GM19043 (cell line): ENCODE data around the gene PDCD7.
"Not testable (repeated sequence)": the region's sequence is repeated elsewhere in the genome, so short reads cannot be mapped to it uniquely, and the experiment has no call there.

Experiments used
- ATAC-seq: cut with Tn5 transposase; IDR thresholded peaks from one replicate; pipeline ENCODE4 v1.9.1; 2021; ENCODE audit warnings: low read depth; ENCODE audit not compliant: unreplicated experiment

Gene PDCD7

GRCh38 chr15:65133548-65134200 is at the start of gene PDCD7:
Gene PDCD7 (minus strand): TSS chr15:65133808. CDS start chr15:65133781, 27 bp downstream.
- peak; percentile 91 for ATAC-seq

- no peak for ATAC-seq
Observed at GRCh38 chr15:65182538-65182937, 48.9 kb upstream of the PDCD7 start.

- not testable (repeated sequence) for ATAC-seq
Observed at GRCh38 chr15:65181582-65182353, 48.2 kb upstream of the PDCD7 start.

- ATAC-seq, result no peak
Observed at GRCh38 chr15:65180167-65180566, 46.6 kb upstream of the PDCD7 start.

- ATAC-seq, result no peak
Observed at GRCh38 chr15:65177901-65178300, 44.3 kb upstream of the PDCD7 start.

- no peak for ATAC-seq
Observed at GRCh38 chr15:65176056-65176455, 42.4 kb upstream of the PDCD7 start.

- no peak for ATAC-seq
Observed at GRCh38 chr15:65175511-65175910, 41.9 kb upstream of the PDCD7 start.

- no peak for ATAC-seq
Observed at GRCh38 chr15:65174509-65174908, 40.9 kb upstream of the PDCD7 start.

GRCh38 chr15:65172531-65172930 is 38.9 kb upstream of the PDCD7 start:
- no peak for ATAC-seq

- no peak for ATAC-seq
Observed at GRCh38 chr15:65171428-65171827, 37.8 kb upstream of the PDCD7 start.

GRCh38 chr15:65165875-65166274 is 32.3 kb upstream of the PDCD7 start:
- ATAC-seq, result no peak

- ATAC-seq, result no peak
Observed at GRCh38 chr15:65164139-65164538, 30.5 kb upstream of the PDCD7 start.

GRCh38 chr15:65163041-65163440 is 29.4 kb upstream of the PDCD7 start:
- no peak for ATAC-seq

- no peak for ATAC-seq
Observed at GRCh38 chr15:65156692-65157091, 23.1 kb upstream of the PDCD7 start.

GRCh38 chr15:65154720-65155119 is 21.1 kb upstream of the PDCD7 start:
- ATAC-seq, result no peak

GRCh38 chr15:65147902-65148301 is 14.3 kb upstream of the PDCD7 start:
- ATAC-seq, result no peak

- no peak for ATAC-seq
Observed at GRCh38 chr15:65146438-65146837, 12.8 kb upstream of the PDCD7 start.

GRCh38 chr15:65138631-65139030 is 5.0 kb upstream of the PDCD7 start:
- ATAC-seq, result not testable (repeated sequence)

GRCh38 chr15:65137893-65138292 is 4.3 kb upstream of the PDCD7 start:
- ATAC-seq, result not testable (repeated sequence)

GRCh38 chr15:65137089-65137488 is 3.5 kb upstream of the PDCD7 start:
- ATAC-seq, result not testable (repeated sequence)

GRCh38 chr15:65134538-65134937 is 930 bp upstream of the PDCD7 start:
- ATAC-seq, result no peak
